Measurements from ENCODE around the gene FGF21.

FGF21 gene

DNA sequence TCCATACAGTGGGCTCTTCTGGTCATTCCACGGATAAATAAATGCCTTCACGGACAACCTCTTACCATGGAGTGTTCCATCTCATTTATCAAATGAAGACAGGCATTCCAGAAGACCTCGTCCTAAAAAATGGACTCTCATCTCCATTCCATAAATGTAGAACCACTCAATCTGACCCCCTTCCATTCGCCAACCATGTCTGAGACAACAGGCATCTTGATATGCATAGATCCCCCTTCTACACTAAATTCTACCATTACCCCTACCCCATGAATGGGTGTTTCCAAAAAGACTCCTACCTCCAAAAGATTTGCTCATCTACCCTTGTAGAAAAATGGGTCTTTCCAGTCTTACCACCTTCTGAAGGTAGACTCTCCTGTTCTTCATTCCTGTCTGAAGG lies 23.9 kb upstream of the FGF21 start:
- DNase-seq: no peak

- no peak for DNase-seq
These were observed 20.7 kb upstream of the FGF21 start for GRCh38 chr19:48734625-48735024.

DNA sequence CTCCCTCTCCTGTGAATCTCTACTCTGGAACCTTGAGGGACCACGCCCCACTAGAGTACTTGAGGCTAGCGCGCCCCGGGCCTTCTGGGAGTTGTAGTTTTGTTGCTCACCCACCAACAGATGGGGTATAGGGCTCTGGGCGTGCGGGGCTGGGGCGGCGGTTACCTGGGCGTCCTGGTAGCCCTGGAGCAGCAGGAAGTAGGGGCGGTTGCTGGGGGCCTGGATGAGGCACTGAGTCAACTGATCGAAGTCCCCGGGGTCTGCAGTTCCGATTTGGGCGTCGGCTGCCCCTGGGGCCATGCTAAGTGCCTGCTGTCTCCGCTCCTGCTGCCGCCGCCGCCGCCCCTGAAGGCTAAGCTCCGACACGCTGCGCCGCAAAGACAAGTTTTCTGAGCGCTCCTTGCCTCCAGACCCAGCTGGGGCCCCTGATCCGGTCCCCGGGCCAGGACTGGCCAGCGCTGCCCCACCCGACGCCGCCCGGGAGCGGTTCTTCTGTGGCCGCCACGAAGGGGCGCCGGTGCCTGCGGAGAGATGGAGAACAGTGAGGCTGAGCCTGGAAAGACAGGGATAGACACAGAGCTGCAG lies 20.2 kb upstream of the FGF21 start:
- DNase-seq: no peak

DNA sequence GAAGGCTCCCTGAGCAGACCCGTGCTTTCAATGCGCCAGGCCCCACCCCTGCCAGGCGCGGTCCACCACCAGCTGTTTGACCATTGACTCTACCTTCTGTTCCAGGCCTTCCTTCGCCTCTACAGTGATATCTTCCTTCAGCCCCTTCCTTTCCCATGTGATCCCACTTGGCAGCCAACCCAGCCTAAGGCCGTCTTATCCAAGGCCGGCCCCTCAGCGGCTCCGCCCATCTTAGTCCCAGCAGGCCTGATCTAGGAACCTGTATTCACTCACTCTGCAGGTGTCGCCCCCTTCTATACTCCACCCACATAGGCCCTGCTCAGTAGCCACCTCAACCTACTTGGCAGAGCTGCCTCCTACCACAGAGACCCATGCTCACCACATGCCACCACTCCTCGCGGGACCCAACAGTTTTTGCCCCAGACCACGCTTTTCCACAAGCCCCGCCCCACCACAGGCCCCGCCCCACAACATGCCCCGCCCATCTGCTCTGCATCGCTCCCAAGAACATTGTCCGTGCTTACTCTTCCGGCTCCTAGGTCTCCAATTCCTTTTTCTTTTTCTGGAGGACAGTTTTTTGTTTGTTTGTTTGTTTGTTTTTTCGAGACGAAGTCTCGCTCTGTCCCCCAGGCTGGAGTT lies 17.8 kb upstream of the FGF21 start:
- DNase-seq: no peak

DNA sequence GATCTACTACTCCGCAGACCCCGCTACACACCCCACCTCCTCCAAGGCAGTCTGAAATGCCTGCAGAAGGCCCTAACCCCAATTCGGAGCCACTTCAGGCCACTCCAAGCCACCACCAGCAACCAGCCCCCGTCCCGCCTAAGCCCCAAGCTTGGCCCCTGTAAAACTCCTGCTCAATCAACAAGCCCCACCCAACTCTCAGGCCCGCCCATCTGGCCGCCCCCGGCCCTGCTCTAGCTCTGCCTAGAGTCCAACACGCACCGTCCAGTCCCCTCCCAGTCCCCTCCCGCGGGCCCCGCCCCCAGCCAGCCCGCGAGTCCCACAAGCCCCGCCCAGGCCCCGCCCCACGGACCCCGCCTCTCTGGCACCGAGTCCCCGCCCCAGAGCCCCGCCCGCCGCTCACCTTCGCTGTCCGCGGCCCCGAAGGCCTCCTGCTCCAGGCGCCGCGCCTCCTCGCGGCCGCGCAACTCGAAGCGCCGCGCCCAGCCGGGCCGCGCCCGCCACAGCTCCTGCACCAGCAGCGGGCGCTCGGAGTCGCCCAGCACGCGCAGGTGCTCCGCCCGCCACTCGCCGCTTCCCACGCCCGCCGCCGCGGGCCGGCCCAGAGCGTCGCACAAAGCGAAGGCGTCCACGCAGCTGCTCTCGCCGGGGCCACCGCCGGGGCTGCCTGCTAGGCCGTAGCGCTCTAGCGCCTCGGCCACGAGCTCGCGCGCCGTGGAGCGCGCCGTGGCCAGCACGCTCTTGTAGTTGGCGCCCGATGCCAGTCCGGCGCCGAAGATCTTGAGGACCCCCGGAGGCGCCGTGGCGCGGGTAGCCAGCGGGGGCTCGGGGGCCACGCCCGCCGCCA lies 16.5 kb upstream of the FGF21 start:
- DNase-seq: peak; percentile 73 to 98

DNA sequence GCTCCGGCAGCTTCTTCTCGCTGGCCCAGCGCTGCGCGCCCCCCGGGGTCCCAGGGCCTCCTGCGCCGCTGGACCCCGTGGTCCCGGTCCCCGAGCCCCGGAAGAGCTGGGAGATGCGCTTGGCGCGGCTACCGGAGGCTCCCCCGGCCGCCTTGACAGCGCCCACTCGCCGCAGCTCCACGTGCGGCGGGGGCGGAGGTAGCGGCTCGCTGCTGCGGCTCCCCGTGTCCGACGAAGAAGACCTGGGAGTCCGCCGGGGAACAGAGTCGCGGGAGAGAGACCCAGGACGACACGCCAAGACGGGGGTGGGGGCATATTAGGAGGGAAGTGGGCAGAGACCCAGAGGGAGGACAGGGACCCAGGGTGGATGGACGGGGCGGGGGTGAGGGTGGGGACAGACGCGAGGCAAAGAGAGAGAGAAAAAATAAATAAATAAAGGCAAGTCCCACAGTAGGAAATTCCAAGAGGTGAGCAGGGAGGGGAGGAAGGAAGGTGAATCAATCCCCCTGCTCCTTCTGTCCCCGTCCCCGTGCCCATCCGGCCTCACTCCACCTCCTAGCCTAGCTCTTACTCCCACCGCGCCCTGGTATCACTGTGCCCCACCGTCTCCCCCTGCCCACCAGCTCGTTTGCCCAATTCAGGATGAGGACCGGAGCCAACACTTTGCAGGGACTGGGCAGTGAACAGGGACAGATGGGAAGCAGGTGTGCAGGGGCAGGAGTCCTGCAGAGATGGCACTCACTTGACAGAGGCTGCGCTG lies 15.7 kb upstream of the FGF21 start:
- peak in 1 of 2 experiments; percentile 45 for DNase-seq

DNA sequence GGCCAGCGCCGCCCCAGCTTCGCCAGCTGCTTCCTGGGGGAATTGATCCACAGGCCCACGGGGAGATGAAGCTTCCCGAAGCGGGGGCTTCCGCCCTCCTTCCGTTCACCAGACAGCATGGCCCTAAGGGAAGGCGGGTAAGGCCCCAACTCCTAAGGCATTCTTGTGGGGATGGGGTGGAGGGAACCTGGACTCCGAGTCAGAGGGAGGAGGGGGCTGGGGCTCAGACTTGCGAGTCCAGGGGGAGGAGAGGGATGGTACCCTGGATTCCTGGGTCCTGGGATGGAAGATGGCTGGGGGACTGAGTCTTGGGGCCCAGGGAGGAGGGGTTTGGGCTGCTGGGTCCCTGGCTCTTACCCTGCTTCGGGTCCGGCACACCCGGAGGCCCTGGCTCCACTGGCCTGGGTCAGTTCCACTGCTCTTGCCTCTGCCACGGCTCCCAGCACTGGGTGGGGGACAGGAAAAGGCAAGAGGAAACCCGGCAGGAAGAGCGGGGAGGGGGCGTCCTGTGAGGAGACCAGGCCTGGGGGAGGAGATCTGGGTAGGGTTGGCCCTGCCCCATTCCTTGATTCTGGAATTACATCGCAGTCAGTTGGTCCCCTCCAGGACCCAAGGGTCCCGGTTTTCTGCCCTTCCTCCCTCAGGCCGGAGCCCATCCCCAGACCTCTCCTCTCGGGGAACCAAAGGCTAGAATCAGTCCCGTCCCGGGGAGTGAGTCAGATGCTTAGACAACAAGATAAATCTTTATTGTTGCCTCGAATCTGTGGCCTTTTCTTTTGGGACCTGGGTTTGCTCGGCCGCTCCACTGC lies 15.0 kb upstream of the FGF21 start, which contains the start of gene RASIP1:
RASIP1 (minus strand) TSS at position 447 of the 809 bp plus-strand sequence; CDS start at position 119, 328 bp downstream.
- no peak for DNase-seq

DNA sequence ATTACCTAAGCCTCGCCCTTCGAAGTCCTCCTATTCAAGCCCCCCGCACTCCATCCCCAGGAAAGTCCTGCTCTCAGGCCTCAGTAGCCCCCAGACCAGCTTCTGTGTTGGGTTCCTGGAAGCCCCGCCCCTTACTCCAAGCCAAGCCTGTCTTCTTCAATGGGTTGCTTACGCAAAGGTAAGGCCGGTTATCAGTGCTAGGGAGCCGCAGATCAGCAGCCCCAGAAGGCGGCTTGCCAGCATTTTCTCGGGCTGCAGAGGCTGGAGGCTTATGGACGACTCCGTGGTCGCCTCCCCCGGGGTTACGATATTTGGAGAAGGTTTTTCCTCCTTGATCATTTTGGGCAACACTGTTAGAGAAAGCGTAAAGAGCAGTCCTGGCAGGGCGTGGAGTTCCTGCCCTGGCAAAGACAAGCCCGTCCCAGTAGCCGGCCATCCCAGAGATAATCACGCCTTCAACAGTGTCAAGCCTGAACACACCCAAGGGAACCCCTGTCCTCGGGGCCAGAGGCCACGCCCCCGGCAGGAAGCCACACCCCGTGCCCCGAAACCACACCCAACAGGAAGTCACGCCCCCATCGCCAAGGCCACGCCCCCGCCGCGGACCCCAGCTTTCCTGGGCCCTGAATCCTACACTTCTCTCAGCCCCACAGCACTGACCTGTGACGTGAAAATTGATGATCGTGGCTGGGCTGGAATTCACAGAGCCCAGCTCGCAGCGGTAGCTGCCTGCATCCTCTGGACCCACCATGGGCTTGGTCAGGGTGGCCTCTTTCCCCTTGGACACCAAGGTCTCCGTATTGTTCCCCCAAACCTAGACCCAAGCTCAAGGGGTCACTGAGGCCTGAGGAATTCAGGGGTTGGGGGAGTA lies 14.0 kb upstream of the FGF21 start:
- DNase-seq: no peak

DNA sequence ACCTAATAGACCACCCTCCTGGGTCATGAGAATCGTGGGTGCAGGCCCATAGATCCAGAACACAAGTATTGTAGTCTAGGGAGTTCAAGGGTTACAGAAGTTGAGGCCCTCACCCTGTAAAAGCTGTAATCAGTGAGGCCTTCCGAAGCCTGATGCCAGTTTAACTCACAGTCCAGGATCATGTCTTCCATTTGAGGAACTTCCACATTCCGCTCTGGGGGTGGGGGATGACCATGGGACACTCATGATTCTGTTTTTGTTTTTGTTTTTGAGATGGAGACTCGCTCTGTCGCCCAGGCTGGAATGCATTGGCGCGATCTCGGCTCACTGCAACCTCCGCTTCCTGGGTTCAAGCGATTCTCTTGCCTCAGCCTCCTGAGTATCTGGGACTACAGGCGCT lies 13.2 kb upstream of the FGF21 start:
- DNase-seq: no peak

- DNase-seq: peak; percentile 44 to 79
These were observed 9.9 kb upstream of the FGF21 start for GRCh38 chr19:48745208-48745995.

- DNase-seq: no peak
These were observed 9.2 kb upstream of the FGF21 start for GRCh38 chr19:48746110-48746509.

DNA sequence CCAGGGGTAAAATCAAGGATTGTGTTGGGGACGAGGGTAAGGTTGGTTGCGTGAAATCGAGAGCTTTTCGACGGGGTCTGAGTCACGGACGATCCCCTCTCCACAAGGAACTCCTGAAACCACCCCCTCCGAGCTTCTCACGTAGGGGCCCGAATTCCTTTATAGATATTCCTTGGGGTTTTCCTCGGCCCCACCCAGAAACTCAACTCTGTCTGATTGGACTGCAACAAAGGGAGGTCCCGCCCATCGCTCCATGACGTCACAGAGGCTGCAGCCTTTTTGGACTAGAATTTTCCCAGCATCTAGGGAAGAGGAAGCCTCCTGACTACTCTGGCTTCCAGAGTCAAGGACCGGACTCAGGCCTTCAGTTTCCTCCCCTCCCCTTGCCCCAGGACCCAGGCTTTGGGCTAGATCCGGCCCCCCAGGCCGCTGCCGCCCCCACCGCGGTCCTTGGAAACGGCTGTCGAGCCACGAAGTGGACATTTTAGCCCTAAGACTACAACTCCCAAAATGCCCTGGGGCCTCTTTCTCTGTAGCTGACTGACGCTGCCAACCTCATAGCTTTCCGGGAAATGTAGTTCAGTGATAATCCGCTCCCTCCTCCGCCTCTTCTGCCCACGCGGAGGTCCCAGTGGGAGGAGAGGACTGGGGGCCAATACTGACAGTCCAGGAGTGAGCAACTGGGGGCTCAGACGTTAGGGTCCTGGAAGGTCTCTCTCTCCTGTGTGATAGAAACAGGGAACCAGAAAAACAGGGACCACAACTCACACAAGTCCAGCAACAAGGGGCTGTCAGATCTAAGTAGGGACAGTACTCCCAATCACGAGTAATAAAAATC lies 8.4 kb upstream of the FGF21 start, which contains the start of gene IZUMO1:
IZUMO1 (minus strand) TSS at position 172 of the 838 bp plus-strand sequence. CDS start 1,050 bp downstream, outside the sequence.
- no peak for DNase-seq

- no peak for DNase-seq
These were observed 5.6 kb upstream of the FGF21 start for GRCh38 chr19:48749571-48750198.

- no peak for DNase-seq
These were observed 5.0 kb upstream of the FGF21 start for GRCh38 chr19:48750351-48750750.

DNA sequence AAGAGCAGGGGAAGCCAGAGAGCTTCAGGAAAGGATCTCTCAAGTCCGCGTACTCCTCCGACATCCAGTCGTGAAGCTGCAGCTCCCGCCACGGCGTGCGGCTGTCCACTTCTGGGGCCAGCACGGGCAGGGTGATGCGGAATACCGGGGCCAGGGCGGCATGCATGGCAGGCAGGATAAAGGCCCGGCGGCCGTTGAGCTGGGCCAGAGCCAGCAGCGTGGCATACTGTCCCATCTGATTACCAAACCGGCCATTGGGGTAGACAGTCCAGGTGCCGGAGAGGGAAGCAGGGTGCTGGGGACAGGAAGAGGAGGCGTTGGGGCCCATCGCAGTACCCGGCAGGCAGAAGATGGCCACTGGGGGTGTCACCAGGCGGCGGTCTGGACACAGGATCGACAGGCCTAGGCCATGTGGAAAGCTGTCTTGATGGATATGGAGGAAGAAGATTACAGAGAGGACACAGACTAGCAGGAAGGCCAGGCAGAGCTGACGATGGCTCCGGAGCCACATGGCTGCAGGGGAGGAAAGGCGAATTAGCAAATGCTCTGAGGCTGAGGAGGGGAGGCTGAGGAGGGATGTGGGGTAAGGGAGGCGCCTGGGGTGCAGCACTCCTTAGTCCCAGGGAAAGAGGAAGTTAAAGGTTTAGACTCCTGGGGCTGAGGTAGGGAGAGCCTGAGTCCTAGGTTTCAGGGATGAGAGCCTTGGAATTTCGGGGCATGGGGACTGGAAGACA lies 4.4 kb upstream of the FGF21 start:
- DNase-seq: no peak

DNA sequence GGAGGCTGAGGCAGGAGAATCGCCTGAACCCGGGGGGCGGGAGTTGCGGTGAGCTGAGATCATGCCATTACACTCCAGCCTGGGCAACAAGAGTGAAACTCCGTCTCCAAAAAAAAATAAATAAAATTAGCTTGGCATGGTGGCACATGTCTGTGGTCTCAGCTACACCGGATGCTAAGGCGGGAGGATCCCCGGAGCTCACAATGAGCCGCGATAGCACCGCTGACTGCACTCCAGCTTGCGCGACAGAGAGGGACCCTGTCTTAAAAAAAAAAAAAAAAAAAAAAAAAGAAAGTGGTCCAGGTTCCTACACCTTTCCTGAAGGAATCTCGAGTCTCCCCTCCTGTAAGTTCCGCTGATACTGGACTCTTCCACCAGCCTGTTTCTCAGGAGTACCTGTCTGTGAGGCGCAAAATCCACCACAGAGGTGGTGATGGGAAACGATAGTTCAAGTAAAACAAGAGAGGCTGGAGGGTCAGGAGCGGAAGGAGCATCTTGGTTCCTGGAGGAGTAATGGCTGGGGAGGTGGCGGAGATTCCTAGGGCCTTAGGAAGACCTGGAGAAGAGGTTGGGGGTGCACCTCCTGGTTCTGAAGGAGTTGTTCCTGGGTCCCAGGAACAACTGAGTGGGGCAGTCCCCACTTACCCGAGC lies 3.4 kb upstream of the FGF21 start:
- DNase-seq: no peak
